ENCODE data around the gene PPM1L. TPM values are rescaled to one million over a fixed set of nuclear protein-coding genes. Genes with fewer than 3 reads are reported as not detected.

PPM1L gene
- polyA plus RNA-seq, 1 donor (not counting 4 experiments of a cell fraction or from before 2014, with no cell fraction given): 0.58 TPM

- Histone ChIP-seq H3K9me3 (ENCODE audit: control insufficient read depth, low read depth, low read length) (no peaks in the 10 kb centered on the region), H3K79me2 (ENCODE audit: control insufficient read depth, insufficient read depth, low read length) (no peaks in the 10 kb centered on the region), H3K36me3 (ENCODE audit: control insufficient read depth in 2 of 2, extremely low read depth in 1 of 2, insufficient read depth in 2 of 2, low read length in 2 of 2) (no peaks in the 10 kb centered on the region), H3K4me3 (ENCODE audit: control insufficient read depth in 2 of 3, extremely low read depth in 1 of 3, insufficient read depth in 2 of 3, low read depth in 1 of 3, low read length in 3 of 3) (no peak overlapping the region), H3K4me1 (ENCODE audit: control insufficient read depth, extremely low read depth, insufficient read depth, low read length) (no peaks in the 10 kb centered on the region), H4K20me1 (ENCODE audit: control insufficient read depth, extremely low read depth, insufficient read depth, low read length) (no peaks in the 10 kb centered on the region), H3K27ac (ENCODE audit: control insufficient read depth, insufficient read depth, low read length) (no peak overlapping the region), H3K4me2 (ENCODE audit: control insufficient read depth, extremely low read depth, insufficient read depth, low read depth, low read length) (no peak overlapping the region), H3K27me3 (ENCODE audit: control insufficient read depth, extremely low read depth, insufficient read depth, low read length) (no peaks in the 10 kb centered on the region), H3K9ac (ENCODE audit: control insufficient read depth, extremely low read depth, insufficient read depth, low read length) (no peak overlapping the region), H3K9me1 (ENCODE audit: control insufficient read depth, extremely low read depth, insufficient read depth, low read length) (no peaks in the 10 kb centered on the region), H2AFZ (ENCODE audit: control insufficient read depth, low read length) (no peak overlapping the region)
- no peak for TF ChIP-seq EZH2 (IDR thresholded peaks at IDR 0.05; ENCODE audit: low read length)
- TF ChIP-seq CTCF (optimal IDR thresholded peaks at IDR 0.05 in 1 of 3, IDR thresholded peaks at IDR 0.05 in 1 of 3, conservative IDR thresholded peaks at IDR 0.05 in 1 of 3; ENCODE audit: extremely low read depth in 1 of 3, insufficient read depth in 2 of 3, low read length in 3 of 3): no peak
- dilution Hi-C loops (cut with MboI; ENCODE audit: extremely low pct_ligation_motif_present, low sequenced_read_pairs): no loop called here
- DNase-seq (ENCODE audit: low read depth, low spot score) (no peak), FAIRE-seq (no peak)
These were observed 150.6 kb downstream of the PPM1L start for GRCh38 chr3:160906646-160907045.

GRCh38 chr3:160909917-160910316, 153.9 kb downstream of the PPM1L start:
- Histone ChIP-seq H3K4me2 (ENCODE audit: control insufficient read depth, extremely low read depth, insufficient read depth, low read depth, low read length) (no peak overlapping the region), H3K9me1 (ENCODE audit: control insufficient read depth, extremely low read depth, insufficient read depth, low read length) (no peaks in the 10 kb centered on the region), H3K27ac (ENCODE audit: control insufficient read depth, insufficient read depth, low read length) (no peak overlapping the region), H3K36me3 (ENCODE audit: control insufficient read depth in 2 of 2, extremely low read depth in 1 of 2, insufficient read depth in 2 of 2, low read length in 2 of 2) (no peaks in the 10 kb centered on the region), H3K9ac (ENCODE audit: control insufficient read depth, extremely low read depth, insufficient read depth, low read length) (no peak overlapping the region), H3K4me3 (ENCODE audit: control insufficient read depth in 2 of 3, extremely low read depth in 1 of 3, insufficient read depth in 2 of 3, low read depth in 1 of 3, low read length in 3 of 3) (no peak overlapping the region), H3K4me1 (ENCODE audit: control insufficient read depth, extremely low read depth, insufficient read depth, low read length) (no peaks in the 10 kb centered on the region), H3K27me3 (ENCODE audit: control insufficient read depth, extremely low read depth, insufficient read depth, low read length) (no peaks in the 10 kb centered on the region), H4K20me1 (ENCODE audit: control insufficient read depth, extremely low read depth, insufficient read depth, low read length) (no peaks in the 10 kb centered on the region), H2AFZ (ENCODE audit: control insufficient read depth, low read length) (no peak overlapping the region), H3K79me2 (ENCODE audit: control insufficient read depth, insufficient read depth, low read length) (no peaks in the 10 kb centered on the region), H3K9me3 (ENCODE audit: control insufficient read depth, low read depth, low read length) (no peaks in the 10 kb centered on the region)
- dilution Hi-C loops (cut with MboI; ENCODE audit: extremely low pct_ligation_motif_present, low sequenced_read_pairs): no loop called here
- no peak for DNase-seq (ENCODE audit: low read depth, low spot score)
- FAIRE-seq: no peak
- TF ChIP-seq CTCF (optimal IDR thresholded peaks at IDR 0.05 in 1 of 3, IDR thresholded peaks at IDR 0.05 in 1 of 3, conservative IDR thresholded peaks at IDR 0.05 in 1 of 3; ENCODE audit: extremely low read depth in 1 of 3, insufficient read depth in 2 of 3, low read length in 3 of 3) (no peak), EZH2 (IDR thresholded peaks at IDR 0.05; ENCODE audit: low read length) (no peak)

All from keratinocyte (primary cell).